ENCODE measurements around the gene KIAA1210. TPM values are rescaled to one million over a fixed set of nuclear protein-coding genes. Genes with fewer than 3 reads are reported as not detected.

Gene KIAA1210
- total and polyA plus RNA-seq, 2 of the 13 experiments (the other 11 are each of a cell fraction or from before 2014, with no cell fraction given), result not detected

- BruUV-seq (replicated peaks), result no TSS peak
- CTCF ChIA-PET (ENCODE audit: low intra/inter-chr PET ratio, low total read pairs), result no interaction called here
- TF ChIP-seq ARID4A (CRISPR knock-in tag; IDR thresholded peaks at IDR 0.05; ENCODE audit: borderline replicate concordance) (no peak), AGO2 (optimal IDR thresholded peaks at IDR 0.05; ENCODE audit: low read depth, low read length) (no peak)
Measured at GRCh38 chrX:119073200-119073905, 54.3 kb downstream of the KIAA1210 start.

GRCh38 chrX:119072744-119073143, 54.9 kb downstream of the KIAA1210 start, which contains the start of gene CT47C1:
Gene CT47C1, plus strand, starts transcription at chrX:119072993. Its CDS starts 233 bp downstream, at chrX:119073226.
- POLR2A ChIA-PET, result no interaction called here
- no peak within 1 kb of the TSS for H2AFZ ChIP-seq (ENCODE audit: low read length)
- no TSS peak for BruUV-seq (replicated peaks)
- CTCF ChIA-PET (ENCODE audit: low intra/inter-chr PET ratio, low total read pairs), result no interaction called here
- no peaks in the 10 kb centered on the region for H4K20me1 ChIP-seq (ENCODE audit: insufficient read depth, low read length)
- DNase-seq (ENCODE audit: low spot score) (no peak), FAIRE-seq (no peak), ATAC-seq (no peak)
- H3K9ac ChIP-seq (ENCODE audit: insufficient read depth, low read depth, low read length), result no peak within 1 kb of the TSS
- H3K79me2 ChIP-seq (ENCODE audit: insufficient read depth, low read length), result no peaks in the 10 kb centered on the region
- no peak within 1 kb of the TSS for H3K4me3 ChIP-seq (replicated peaks in 1 of 3; ENCODE audit: insufficient read depth in 1 of 3, low read depth in 2 of 3, low read length in 3 of 3)
- intact Hi-C loops (cut with micrococcal nuclease; ENCODE audit: unreplicated experiment), result no loop called here
- 73% methylated on average over 5 of the region's 6 CpGs for WGBS (ENCODE audit: low lambda C conversion rate)
- no peaks in the 10 kb centered on the region for H3K27me3 ChIP-seq (ENCODE audit: control insufficient read depth in 1 of 2, insufficient read depth in 2 of 2, low read length in 2 of 2)
- H3K4me1 ChIP-seq (ENCODE audit: insufficient read depth, low read length), result no peaks in the 10 kb centered on the region
- H3K36me3 ChIP-seq (replicated peaks in 1 of 2; ENCODE audit: control insufficient read depth in 1 of 2, insufficient read depth in 2 of 2, low read length in 2 of 2), result no peaks in the 10 kb centered on the region
- no peaks in the 10 kb centered on the region for H3K9me3 ChIP-seq (ENCODE audit: low read length)
- in situ Hi-C loops (cut with HindIII; ENCODE audit: extremely low pct_ligation_motif_present, low pct_unique_long_range_greater_than_20kb), result no loop called here
- H3K27ac ChIP-seq (ENCODE audit: extremely low read length, insufficient read depth, low read length), result no peak within 1 kb of the TSS
- H3K4me2 ChIP-seq (ENCODE audit: low read depth, low read length), result no peak within 1 kb of the TSS
- TF ChIP-seq JDP2 (CRISPR knock-in tag; IDR thresholded peaks at IDR 0.05; ENCODE audit: borderline replicate concordance), result no peak
- no peak for TF ChIP-seq ZKSCAN8 (CRISPR knock-in tag; IDR thresholded peaks at IDR 0.05; ENCODE audit: borderline replicate concordance)
- no peak for TF ChIP-seq MXI1 (IDR thresholded peaks at IDR 0.05; ENCODE audit: borderline replicate concordance, low read depth, low read length)
- no peak for TF ChIP-seq SNAPC4 (CRISPR knock-in tag; IDR thresholded peaks at IDR 0.05)

More at GRCh38 chrX:119073200-119073905, 54.3 kb downstream of the KIAA1210 start:
- Histone ChIP-seq H3K4me1 (ENCODE audit: insufficient read depth, low read length) (no peaks in the 10 kb centered on the region), H3K4me2 (ENCODE audit: low read depth, low read length) (no peak overlapping the region), H3K9me3 (ENCODE audit: low read length) (no peaks in the 10 kb centered on the region), H3K79me2 (ENCODE audit: insufficient read depth, low read length) (no peaks in the 10 kb centered on the region), H2AFZ (ENCODE audit: low read length) (no peak overlapping the region), H4K20me1 (ENCODE audit: insufficient read depth, low read length) (no peaks in the 10 kb centered on the region), H3K4me3 (replicated peaks in 1 of 3; ENCODE audit: insufficient read depth in 1 of 3, low read depth in 2 of 3, low read length in 3 of 3) (no peak overlapping the region), H3K27me3 (ENCODE audit: control insufficient read depth in 1 of 2, insufficient read depth in 2 of 2, low read length in 2 of 2) (no peaks in the 10 kb centered on the region), H3K27ac (ENCODE audit: extremely low read length, insufficient read depth, low read length) (no peak overlapping the region), H3K36me3 (replicated peaks in 1 of 2; ENCODE audit: control insufficient read depth in 1 of 2, insufficient read depth in 2 of 2, low read length in 2 of 2) (no peaks in the 10 kb centered on the region), H3K9ac (ENCODE audit: insufficient read depth, low read depth, low read length) (no peak overlapping the region)
- FAIRE-seq, result no peak
- intact Hi-C loops (cut with micrococcal nuclease; ENCODE audit: unreplicated experiment), result no loop called here
- ATAC-seq, result no peak
- in situ Hi-C loops (cut with HindIII; ENCODE audit: extremely low pct_ligation_motif_present, low pct_unique_long_range_greater_than_20kb), result no loop called here
- POLR2A ChIA-PET, result no interaction called here
- WGBS (ENCODE audit: low lambda C conversion rate), result 73% methylated on average over 10 of the region's 43 CpGs
- DNase-seq (ENCODE audit: low spot score), result no peak
